ENCODE measurements around the gene STAC3.

Gene STAC3

GRCh38 chr12:57195186-57195585 is 55.8 kb downstream of the STAC3 start:
- Mint-ChIP-seq H3K27me3 (ENCODE audit: low read depth, poor library complexity) (no peaks in the 10 kb centered on the region), H3K4me1 (no peaks in the 10 kb centered on the region), H3K36me3 (ENCODE audit: low read depth) (peaks cover 56% of the 10 kb centered on the region), H3K27ac (no peak overlapping the region), H3K4me3 (no peak overlapping the region), H3K9me3 (no peaks in the 10 kb centered on the region)
- TF ChIP-seq CTCF (IDR thresholded peaks at IDR 0.05): no peak
- DNase-seq: no peak

- Mint-ChIP-seq H3K36me3 (ENCODE audit: low read depth) (peaks cover 53% of the 10 kb centered on the region), H3K27ac (no peak overlapping the region), H3K4me1 (no peaks in the 10 kb centered on the region), H3K4me3 (no peak overlapping the region), H3K27me3 (ENCODE audit: low read depth, poor library complexity) (no peaks in the 10 kb centered on the region), H3K9me3 (no peaks in the 10 kb centered on the region)
- DNase-seq: no peak
- TF ChIP-seq CTCF (IDR thresholded peaks at IDR 0.05): no peak
These were observed 56.7 kb downstream of the STAC3 start for GRCh38 chr12:57194253-57194652.

- Mint-ChIP-seq H3K4me1 (no peaks in the 10 kb centered on the region), H3K27me3 (ENCODE audit: low read depth, poor library complexity) (no peaks in the 10 kb centered on the region), H3K27ac (no peak overlapping the region), H3K9me3 (no peaks in the 10 kb centered on the region), H3K36me3 (ENCODE audit: low read depth) (peaks cover 54% of the 10 kb centered on the region), H3K4me3 (no peak overlapping the region)
- no peak for TF ChIP-seq CTCF (IDR thresholded peaks at IDR 0.05)
- DNase-seq: no peak
These were observed 57.2 kb downstream of the STAC3 start for GRCh38 chr12:57193706-57194245.

All from nephron progenitor cell (in vitro differentiated cells).